ENCODE data around the gene KRT13.

KRT13 gene

DNA sequence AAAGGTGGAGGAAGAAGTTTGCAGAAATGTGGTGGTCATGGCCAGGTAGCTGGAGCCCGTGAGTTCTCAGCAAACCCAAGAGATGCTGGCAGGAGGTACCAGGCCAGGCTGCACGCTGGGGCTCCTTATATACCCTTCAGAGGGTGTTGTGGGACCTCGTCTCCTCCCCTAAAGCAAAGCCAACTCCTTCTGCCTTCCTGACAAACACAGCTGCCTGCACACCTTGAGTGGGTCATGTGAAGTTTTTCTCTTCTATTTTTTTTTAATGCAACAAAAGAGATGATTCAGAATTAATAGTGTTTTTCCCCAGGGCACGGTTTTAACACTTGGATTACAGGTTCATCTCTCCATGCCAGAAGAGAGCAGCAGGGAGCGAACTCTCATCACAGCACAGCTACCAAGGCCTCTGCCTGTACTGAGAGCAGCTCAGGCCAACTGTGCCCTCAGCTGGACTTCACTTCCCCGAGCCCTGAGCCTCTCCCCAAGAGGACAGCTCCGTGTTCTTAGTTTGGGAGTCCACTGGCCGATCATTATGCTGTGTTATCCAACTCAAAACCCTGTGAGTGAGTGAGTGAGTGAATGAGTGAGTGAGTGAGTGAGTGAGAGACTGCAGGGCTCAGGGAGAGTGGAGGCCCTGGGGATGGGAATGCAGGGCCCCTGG is 13.5 kb upstream of the KRT13 start, which contains the start of gene KRT15:
TSS of gene KRT15 (minus strand) at position 102 of the 661 bp plus-strand sequence. CDS start at position 39, 63 bp downstream.
- DNase-seq = no peak

GRCh38 chr17:41518031-41518430 is 12.6 kb upstream of the KRT13 start:
- DNase-seq = no peak

DNA sequence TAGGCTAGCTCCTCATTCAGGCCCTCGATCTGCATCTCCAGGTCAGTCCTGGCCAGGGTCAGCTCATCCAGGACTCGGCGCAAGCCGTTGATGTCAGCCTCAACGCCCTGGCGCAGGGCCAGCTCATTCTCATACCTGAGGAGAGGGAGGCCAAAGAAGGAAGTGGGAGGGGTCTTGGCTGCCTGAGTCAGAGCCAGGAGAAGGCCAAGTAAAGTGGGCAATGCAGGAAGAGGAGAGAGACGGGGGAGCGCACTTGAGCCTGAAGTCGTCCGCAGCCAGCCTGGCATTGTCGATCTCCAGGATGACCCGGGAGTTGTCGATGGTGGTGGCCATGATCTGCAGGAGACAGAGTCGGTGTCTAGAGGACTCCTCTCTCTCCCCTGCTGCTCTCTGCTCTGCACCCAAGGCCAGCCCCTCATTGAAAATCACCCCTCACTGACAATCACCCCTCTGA is 11.4 kb upstream of the KRT13 start:
- DNase-seq = no peak

DNA sequence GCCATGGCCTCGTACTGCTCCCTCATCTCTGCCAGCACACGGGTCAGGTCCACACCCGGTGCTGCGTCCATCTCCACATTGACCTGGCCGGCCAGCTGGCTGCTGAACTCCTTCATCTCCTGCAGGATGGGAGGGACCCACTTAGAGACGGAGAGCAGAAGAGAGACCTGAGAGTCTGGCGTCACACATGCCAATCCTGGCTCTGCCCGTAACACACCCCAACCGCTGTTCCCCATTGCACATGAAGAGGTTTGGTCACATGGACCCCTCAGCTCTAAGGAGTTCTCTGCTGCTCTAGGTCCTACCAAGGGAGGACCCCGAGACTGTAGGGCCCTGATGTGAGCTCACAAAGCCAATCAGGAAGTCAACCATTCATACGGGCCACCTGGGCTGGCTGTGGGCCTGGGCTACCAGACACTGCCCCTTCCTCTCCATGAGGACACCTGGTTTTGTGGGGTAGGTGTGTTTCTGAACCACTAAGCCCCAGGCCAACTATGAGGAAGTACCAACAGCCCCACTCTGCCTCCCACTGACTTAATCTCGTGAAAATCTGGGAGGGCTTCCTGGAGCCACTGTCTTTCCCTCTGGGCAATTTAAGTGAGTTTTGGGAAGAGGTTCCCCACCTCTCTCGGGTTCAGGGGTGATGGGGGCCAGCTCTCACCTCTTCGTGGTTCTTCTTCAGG is 10.9 kb upstream of the KRT13 start:
- DNase-seq = no peak

DNA sequence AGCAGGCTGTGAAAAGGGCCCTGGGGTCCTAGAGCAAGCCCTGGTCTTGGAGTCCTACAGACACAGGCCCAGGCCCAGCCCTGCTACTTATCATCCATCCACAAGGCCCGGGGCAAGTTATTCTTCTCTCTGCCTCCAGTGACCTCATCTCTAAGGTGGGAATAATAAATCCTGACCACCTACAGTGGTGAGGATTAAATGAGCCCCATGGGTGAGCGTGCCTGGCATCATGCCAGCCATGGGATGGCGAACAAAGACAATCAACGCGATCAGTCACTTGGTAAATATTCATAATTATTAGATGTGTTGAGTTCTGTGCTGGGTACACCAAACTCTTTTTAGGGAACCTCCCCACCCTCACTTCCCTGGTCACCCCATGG is 7.7 kb upstream of the KRT13 start:
- no peak for DNase-seq

DNA sequence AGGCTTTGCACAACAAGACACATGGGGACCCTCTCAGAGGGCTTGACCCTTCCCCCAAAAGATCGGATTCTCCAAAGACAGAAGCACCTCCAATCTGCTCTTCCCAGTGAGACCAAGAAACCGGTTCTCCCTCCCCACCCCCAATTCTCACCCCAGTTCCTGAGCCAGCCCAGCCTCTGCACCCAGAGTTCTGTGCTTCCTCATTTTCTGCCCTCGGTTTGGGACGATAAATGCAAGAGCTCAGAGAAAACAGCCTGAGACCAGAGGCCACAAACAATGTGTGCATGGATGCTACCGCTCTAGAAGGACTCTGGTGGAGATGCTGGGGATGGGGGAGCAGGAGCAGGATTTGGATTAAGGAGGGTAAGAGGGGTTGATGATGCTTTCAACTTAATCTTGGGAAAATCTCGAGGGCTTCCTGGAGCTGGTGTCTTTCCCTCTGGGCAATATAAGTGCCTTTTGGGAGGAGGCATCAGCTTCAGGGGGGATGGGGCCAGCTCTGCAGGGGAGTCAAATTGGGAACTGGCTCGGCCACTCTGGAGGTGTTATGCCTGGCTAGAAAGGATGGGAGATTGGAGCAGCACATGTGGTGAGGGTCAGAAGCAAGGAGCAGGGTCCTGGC is 7.2 kb upstream of the KRT13 start:
- DNase-seq = no peak

GRCh38 chr17:41511716-41512115 is 6.3 kb upstream of the KRT13 start:
- no peak for DNase-seq

- DNase-seq = no peak
Observed at GRCh38 chr17:41511116-41511515, 5.7 kb upstream of the KRT13 start.

DNA sequence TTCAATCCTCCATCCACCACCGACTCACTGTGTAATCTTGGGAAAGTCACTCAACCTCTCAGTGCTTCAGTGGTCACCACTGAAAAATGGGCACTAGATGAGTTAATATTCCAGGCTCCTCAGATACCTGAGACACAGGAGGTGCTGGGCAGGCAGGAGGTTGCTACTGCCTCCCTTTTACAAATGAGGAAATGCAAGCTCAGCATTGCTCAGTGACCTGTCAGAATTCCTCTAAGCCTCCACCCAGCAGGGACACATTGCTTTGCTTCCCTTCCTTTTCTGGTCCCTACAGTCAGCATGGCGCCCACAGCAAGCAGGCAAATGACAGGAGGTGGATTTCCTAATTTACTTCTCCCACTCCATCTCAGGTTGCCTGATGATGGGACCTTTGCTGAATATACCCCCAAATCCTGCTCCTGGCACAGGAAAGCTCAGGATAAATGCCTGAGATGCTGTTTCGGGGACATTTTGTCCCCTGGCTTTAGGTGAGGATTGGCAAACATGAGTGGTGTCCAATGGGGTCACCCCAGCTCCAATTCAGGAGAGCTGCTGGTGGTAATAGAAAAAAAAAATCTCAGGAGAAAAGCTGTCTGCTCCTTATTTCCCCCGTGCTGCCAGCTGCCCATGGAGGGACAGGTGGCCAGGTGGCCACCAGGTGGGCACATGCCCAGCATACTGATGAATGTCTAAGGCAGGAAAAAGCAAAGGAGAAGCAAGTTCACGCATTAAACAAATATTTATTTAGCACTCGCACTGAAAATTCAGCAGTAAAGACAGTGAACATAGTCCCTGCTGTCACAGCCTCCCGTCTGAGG is 5.0 kb upstream of the KRT13 start:
- no peak for DNase-seq

DNA sequence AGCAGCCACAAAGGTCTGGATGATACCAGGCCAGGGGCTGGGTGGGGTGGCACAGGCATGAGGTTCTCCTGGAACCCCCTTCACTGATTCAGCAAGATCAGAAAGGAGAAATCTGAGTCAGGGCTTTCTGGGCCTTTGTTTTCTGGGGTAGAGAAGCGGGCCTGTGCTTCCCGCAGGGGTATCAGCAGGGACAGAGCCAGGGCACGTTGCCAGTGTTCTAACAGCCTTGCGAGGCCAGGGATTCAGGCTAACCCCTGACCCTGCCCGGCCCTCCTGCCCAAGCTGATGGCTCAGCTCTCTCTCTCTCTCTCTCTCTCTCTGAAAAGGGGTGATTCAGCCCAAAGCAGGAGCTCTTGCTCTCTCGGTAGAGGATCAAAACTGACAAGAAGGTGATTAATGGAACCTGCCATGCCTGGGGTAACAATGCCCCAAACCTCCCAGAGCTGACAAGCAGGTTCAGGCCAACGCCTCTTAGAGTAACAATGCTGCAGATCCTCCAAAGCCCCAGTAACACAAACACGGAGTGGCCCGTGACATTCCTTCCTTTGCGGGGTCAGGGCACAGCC is 2.0 kb upstream of the KRT13 start:
- no peak for DNase-seq

DNA sequence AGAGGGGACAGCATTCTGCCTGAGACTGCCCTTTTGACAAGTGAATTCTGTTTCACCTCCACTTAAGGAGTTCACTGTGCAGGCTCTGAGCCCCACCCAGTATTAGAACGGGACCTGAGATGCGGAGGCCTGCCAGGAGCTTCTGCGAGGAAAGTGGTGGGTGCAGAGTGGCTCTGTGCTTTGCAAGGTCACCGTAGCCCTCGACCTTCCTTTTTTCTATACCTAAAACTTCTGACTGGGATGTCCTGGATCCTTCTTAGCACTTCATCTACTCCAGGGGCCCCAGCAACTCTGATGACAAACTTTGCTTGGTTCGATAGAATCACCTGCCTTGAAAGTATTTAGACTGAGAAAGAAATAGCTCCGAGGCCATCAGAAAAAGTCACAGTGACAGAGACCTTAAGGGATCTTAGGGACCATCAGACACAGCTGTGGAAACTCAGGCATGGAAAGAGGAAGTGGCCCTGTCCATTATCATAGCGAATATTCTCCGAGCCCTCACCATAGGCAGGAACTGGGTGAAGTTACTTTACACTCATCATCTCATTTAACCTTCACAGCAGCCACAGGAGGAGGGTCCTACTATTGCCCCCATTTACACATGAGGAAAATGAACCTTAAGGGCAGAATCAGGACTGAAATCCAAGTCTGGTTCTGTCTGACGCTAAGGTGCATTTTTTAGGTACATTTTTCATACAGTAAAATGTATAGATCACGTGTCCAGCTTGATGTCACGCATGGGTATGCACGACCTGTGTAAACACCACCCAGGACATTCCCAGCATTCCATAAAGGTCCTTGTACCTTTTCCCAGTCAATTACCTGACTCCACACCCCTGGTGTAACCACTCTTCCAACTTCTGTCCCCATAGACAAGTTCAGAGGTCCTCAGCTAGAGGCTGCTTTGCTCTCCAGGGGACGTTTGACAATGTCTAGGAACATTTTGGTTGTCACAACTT is 676 bp upstream of the KRT13 start:
- no peak for DNase-seq

GRCh38 chr17:41504246-41504977 is 1.0 kb downstream of the KRT13 start:
- DNase-seq = no peak

DNA sequence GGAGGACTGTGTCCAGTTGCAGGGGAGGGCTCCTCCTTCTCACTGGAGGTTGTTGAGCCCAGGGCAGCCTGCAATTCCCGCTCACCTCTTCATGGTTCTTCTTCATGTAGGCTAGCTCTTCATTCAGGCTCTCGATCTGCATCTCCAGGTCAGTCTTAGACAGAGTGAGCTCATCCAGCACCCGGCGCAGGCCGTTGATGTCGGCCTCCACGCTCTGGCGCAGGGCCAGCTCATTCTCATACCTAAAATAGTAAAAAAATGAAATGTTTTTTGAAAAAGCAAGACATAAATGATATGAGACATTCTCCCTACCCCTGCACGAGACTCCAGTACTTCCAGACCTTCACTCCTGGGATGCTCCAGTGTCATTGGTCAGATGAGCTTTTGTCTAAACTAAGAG is 2.2 kb downstream of the KRT13 start:
- no peak for DNase-seq

DNA sequence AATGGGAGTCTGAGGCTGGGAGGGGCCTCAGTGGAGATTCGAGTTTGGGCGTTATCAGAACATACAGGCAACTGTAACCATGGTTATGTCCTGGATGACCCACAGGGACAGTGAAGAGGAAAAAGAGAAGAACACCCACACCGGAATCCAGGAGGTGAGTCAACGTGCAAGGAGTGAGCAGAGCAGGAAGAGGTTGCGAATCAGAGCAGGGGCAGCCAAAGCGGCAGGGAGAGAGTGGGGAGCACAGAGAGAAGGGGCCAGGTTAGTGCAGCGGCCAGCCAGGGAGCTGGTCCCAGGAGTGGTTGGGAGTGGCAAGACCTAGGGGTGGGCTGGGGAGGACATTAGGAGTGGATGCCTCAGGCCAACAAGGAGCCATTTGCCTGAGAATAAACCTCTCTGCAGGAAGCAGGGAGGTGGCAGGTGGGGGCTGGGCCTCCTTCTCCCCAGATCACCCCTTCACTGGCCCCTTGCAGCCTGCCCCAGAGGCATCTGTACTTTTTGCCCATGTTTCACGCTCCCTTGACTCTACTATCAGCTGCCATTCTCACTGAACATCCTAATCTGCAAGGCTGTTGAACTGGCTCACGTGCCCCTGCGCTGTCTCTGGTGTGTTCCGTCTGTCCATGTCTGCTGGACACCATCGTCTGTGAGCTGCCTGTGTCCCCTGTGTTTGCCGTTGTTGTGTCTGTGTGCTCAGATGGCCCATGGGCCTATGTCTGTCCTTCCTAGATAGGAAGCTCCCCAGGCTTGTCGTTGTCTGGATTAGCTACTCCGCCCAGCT is 5.1 kb downstream of the KRT13 start:
- no peak for DNase-seq

DNA sequence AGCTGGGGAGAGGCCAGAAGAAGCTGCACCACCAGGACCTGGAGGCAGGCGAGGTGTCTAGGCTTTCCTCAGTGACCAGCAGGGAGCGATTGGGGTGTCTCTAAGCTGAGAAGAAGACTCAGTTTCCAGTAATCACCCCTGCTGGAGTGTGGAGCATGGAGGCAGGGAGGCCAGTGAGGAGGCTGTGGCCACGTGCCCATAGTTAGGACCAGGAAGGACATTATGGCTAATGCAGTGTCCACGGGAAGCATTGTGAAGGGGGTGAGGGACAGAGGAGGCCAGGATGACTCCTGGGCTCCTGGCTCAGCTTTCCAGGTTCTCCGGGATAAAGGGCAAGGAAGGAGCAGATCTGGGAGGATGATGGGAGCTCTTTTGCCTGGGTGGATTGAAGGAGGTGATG is 5.7 kb downstream of the KRT13 start:
- no peak for DNase-seq

DNA sequence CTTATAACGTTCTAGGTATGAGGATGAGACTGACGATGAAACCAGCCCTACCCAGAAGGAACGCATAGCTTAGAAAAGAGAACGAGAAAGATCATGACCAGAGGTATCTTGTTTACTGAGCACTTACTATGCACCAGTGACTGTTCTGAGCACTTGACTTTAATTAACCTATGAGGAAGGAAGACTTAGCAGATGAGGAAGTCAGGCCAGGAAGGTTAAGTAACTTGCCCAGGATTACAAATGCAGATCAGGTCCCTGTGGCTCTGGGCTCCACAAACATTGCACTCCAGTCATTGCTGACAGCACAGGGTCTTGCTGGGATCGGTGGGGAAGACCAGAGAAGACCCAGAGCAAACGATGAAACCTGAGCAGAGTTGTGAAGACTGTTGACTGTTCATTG is 7.1 kb downstream of the KRT13 start:
- no peak for DNase-seq

GRCh38 chr17:41496803-41497484 is 8.5 kb downstream of the KRT13 start:
- peak in 4 of 5 donors; percentile 20 to 80 (median 30) for DNase-seq

- no peak for DNase-seq
Observed at GRCh38 chr17:41494524-41494923, 10.9 kb downstream of the KRT13 start.

GRCh38 chr17:41492771-41493170 is 12.6 kb downstream of the KRT13 start:
- DNase-seq = no peak
